Stomach (tissue), 4 donors: ENCODE measurements around the gene CYGB.

Experiments
- CTCF ChIP-seq, 7 experiments: fragments of 450-650 bp in 4 of 7; fragments of 200-600 bp in 3 of 7; sonication (generic) in 3 of 7; IDR thresholded peaks; one replicate each; pipeline ENCODE4 v1.5.1; 2016 to 2019; ENCODE audit warnings: antibody characterized with exemption in 7 of 7, control low read depth in 2 of 7, mild to moderate bottlenecking in 1 of 7
- EP300 ChIP-seq: sonication (generic); formaldehyde crosslinking; IDR thresholded peaks from one replicate; pipeline ENCODE4 v1.6.1; 2017; ENCODE audit warnings: antibody characterized with exemption
- POLR2A ChIP-seq, 4 donors: fragments of 450-650 bp; IDR thresholded peaks; one replicate each; pipeline ENCODE4 v1.6.1; 2016; ENCODE audit warnings: antibody characterized with exemption in 4 of 4, control low read depth in 2 of 4, mild to moderate bottlenecking in 1 of 4, moderate library complexity in 1 of 4
- POLR2AphosphoS5 ChIP-seq, 3 donors: sonication (generic); formaldehyde crosslinking; IDR thresholded peaks; one replicate each; pipeline ENCODE4 v1.6.1; 2016; ENCODE audit warnings: antibody characterized with exemption in 3 of 3

- no peak for TF ChIP-seq EP300
- no peak for TF ChIP-seq CTCF (IDR thresholded peaks at IDR 0.05)
- TF ChIP-seq POLR2AphosphoS5 (IDR thresholded peaks at IDR 0.05): no peak
- TF ChIP-seq POLR2A (IDR thresholded peaks at IDR 0.05): no peak
Measured at GRCh38 chr17:76573096-76573495, 35.6 kb upstream of the CYGB start.
